Measurements from ENCODE around the gene CD44. TPM values are rescaled to one million over a fixed set of nuclear protein-coding genes. Genes with fewer than 3 reads are reported as not detected.

CD44 gene
- total RNA-seq, 4 donors from 2014 or later: 861 to 1,282 (median 914) TPM

- no peak for DNase-seq (ENCODE audit: low spot score in 2 of 2)
- TF ChIP-seq, protein P1, sequence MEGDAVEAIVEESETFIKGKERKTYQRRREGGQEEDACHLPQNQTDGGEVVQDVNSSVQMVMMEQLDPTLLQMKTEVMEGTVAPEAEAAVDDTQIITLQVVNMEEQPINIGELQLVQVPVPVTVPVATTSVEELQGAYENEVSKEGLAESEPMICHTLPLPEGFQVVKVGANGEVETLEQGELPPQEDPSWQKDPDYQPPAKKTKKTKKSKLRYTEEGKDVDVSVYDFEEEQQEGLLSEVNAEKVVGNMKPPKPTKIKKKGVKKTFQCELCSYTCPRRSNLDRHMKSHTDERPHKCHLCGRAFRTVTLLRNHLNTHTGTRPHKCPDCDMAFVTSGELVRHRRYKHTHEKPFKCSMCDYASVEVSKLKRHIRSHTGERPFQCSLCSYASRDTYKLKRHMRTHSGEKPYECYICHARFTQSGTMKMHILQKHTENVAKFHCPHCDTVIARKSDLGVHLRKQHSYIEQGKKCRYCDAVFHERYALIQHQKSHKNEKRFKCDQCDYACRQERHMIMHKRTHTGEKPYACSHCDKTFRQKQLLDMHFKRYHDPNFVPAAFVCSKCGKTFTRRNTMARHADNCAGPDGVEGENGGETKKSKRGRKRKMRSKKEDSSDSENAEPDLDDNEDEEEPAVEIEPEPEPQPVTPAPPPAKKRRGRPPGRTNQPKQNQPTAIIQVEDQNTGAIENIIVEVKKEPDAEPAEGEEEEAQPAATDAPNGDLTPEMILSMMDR (IDR thresholded peaks at IDR 0.05): no peak
- no peak for TF ChIP-seq POLR2A (IDR thresholded peaks at IDR 0.05)
- WGBS, 2 donors: 78 to 87% methylated on average over 7 of the region's 7 CpGs
- no peak overlapping the region for H3K4me3 ChIP-seq (ENCODE audit: low read depth, poor library complexity, severe bottlenecking)
- intact Hi-C loops (cut with DNase I; ENCODE audit: low total_unique reads): no loop called here
Measured at GRCh38 chr11:35280727-35281126, 141.8 kb downstream of the CD44 start.

- intact Hi-C loops (cut with DNase I; ENCODE audit: low total_unique reads): no loop called here
- DNase-seq (ENCODE audit: low spot score in 2 of 2): peak in 1 of 2 donors; percentile 35
- 59 to 63% methylated on average over 5 of the region's 5 CpGs for WGBS, 2 donors
- no peak overlapping the region for H3K4me3 ChIP-seq (ENCODE audit: low read depth, poor library complexity, severe bottlenecking)
- TF ChIP-seq, protein P1 (IDR thresholded peaks at IDR 0.05): no peak
- TF ChIP-seq POLR2A (IDR thresholded peaks at IDR 0.05): no peak
Measured at GRCh38 chr11:35281169-35281688, 142.3 kb downstream of the CD44 start.

Other genes with a start within 250 kb of the CD44 start
- gene APIP, start 222.8 kb upstream of the CD44 start, total RNA-seq: 10 to 100 TPM in 3 of 4 donors, 1 to 10 TPM in 1; 9.9 to 16.1 (median 13.5) TPM
- 10 to 100 TPM; 18.0 to 30.5 (median 26.2) TPM for gene PDHX, start 222.6 kb upstream of the CD44 start, total RNA-seq

Data from lower leg skin (tissue), 4 donors.